ENCODE data around the gene HPCAL4. TPM values are rescaled to one million over a fixed set of nuclear protein-coding genes. Genes with fewer than 3 reads are reported as not detected.

The HPCAL4 gene
- total RNA-seq, 1 donor from 2014 or later, result 0.88 TPM

DNA sequence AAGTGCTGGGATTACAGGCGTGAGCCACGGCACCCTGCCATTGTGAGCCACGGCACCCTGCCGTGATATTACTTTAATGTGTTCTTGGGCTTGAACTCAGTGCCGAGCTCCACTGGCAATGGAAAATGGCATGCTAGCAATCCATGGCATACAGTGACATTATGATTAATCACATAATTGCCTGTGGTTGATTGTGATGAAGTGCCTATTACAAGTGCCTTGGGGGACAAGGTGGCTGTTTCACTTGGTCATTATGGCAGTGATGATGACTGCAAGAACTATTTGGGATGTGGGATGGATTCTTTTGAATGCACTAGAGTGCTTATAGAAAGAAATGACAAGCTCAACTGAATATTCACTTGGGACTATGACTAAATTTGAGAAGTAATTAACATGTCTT is 22.3 kb upstream of the HPCAL4 start:
- no peak for TF ChIP-seq CTCF (IDR thresholded peaks at IDR 0.05; ENCODE audit: borderline replicate concordance)
- H3K27me3 ChIP-seq (ENCODE audit: low read depth), result peaks cover 67% of the 10 kb centered on the region
- intact Hi-C loops (cut with micrococcal nuclease), result no loop called here

DNA sequence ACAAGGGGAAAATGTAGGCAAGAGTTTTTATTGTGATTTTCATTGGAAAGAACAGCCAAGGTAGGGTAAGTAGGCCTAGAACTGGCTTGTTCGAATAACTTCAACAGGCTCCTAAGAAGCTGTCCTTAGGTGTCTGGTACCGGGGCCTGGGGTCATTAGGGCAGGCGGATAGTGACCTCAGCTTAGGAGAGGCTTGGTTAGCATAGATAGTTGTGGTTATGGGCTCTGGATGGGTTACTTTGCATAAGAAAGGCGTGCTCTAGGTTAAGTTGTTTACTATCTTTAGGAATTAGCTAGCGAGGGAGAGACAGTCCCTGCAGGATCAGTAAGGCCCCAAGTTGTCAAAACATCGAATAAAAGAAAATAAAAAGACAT is 20.7 kb upstream of the HPCAL4 start:
- H3K27me3 ChIP-seq (ENCODE audit: low read depth), result peaks cover 55% of the 10 kb centered on the region
- H3K27ac ChIP-seq (replicated peaks), result no peak overlapping the region
- TF ChIP-seq CTCF (IDR thresholded peaks at IDR 0.05; ENCODE audit: borderline replicate concordance), result no peak
- H3K36me3 ChIP-seq, result no peaks in the 10 kb centered on the region
- H3K4me1 ChIP-seq, result peaks cover 5% of the 10 kb centered on the region
- no peak for DNase-seq
- no peak overlapping the region for H3K4me3 ChIP-seq
- intact Hi-C loops (cut with micrococcal nuclease), result no loop called here
- no peaks in the 10 kb centered on the region for H3K9me3 ChIP-seq (replicated peaks)

More for the DNA sequence above, 22.3 kb upstream of the HPCAL4 start:
- Histone ChIP-seq H3K4me1 (peaks cover 5% of the 10 kb centered on the region), H3K27ac (replicated peaks) (no peak overlapping the region), H3K36me3 (no peaks in the 10 kb centered on the region), H3K9me3 (replicated peaks) (no peaks in the 10 kb centered on the region), H3K4me3 (no peak overlapping the region)
- DNase-seq, result no peak

GRCh38 chr1:39711104-39711965 is 20.1 kb upstream of the HPCAL4 start:
- H3K9me3 ChIP-seq (replicated peaks), result no peaks in the 10 kb centered on the region
- peaks cover 5% of the 10 kb centered on the region for H3K4me1 ChIP-seq
- no peak overlapping the region for H3K4me3 ChIP-seq
- no peaks in the 10 kb centered on the region for H3K36me3 ChIP-seq
- H3K27me3 ChIP-seq (ENCODE audit: low read depth), result peaks cover 52% of the 10 kb centered on the region
- no peak for DNase-seq
- H3K27ac ChIP-seq (replicated peaks), result no peak overlapping the region
- TF ChIP-seq CTCF (IDR thresholded peaks at IDR 0.05; ENCODE audit: borderline replicate concordance), result no peak
- intact Hi-C loops (cut with micrococcal nuclease), result no loop called here

DNA sequence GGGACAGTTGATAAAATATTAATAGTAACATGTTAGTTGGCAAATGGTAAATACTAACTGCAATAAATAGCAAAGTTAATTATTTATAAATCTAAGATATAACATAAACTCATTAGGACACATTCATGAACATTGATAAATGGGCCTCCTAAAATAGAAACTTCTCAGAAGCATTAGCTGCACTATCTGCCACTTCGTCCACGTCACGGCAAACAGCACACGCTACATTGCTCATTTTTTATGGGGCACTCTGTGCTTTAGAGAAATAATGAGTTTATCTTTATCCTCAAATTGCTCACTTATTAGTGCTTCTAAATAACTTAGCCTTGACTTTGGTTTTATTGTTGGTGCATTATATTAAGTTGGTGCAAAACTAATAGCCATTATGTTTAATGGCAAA is 16.3 kb upstream of the HPCAL4 start:
- Histone ChIP-seq H3K27ac (replicated peaks) (no peak overlapping the region), H3K4me1 (peaks cover 5% of the 10 kb centered on the region), H3K36me3 (no peaks in the 10 kb centered on the region), H3K4me3 (no peak overlapping the region), H3K9me3 (replicated peaks) (no peaks in the 10 kb centered on the region), H3K27me3 (ENCODE audit: low read depth) (peaks cover 29% of the 10 kb centered on the region)
- TF ChIP-seq CTCF (IDR thresholded peaks at IDR 0.05; ENCODE audit: borderline replicate concordance), result no peak
- intact Hi-C loops (cut with micrococcal nuclease), result no loop called here
- DNase-seq, result no peak

DNA sequence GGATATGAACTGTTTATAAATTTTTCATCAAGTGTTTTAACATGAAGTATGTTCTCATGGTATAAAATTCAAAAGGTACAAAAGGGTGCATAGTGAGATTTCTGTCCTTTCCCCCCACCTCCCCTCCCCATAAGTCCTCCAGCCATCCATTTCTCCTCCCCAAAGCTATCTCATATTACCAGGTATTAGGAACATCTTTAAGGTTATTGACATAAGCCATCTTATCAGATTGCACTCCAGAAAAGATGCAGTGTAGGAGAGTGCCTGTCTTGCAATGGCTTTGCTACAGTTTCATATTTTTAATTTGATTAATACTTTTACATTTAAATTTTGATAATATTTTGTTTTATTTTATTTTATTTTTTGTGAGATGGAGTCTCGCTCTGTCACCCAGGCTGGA is 13.5 kb upstream of the HPCAL4 start:
- TF ChIP-seq CTCF (IDR thresholded peaks at IDR 0.05; ENCODE audit: borderline replicate concordance), result no peak
- peaks cover 17% of the 10 kb centered on the region for H3K4me1 ChIP-seq
- H3K4me3 ChIP-seq, result no peak overlapping the region
- no peak for DNase-seq
- H3K27ac ChIP-seq (replicated peaks), result no peak overlapping the region
- H3K36me3 ChIP-seq, result no peaks in the 10 kb centered on the region
- H3K9me3 ChIP-seq (replicated peaks), result no peaks in the 10 kb centered on the region
- intact Hi-C loops (cut with micrococcal nuclease), result no loop called here
- peaks cover 14% of the 10 kb centered on the region for H3K27me3 ChIP-seq (ENCODE audit: low read depth)

All from left ventricle myocardium inferior (tissue), 1 donor.